Fibroblast of skin of back (primary cell): ENCODE results near the gene GOLIM4.
A peak's percentile ranks its signal among the peaks of the same experiment; 100 is the strongest.

Experiments used
- DNase-seq: peaks from one replicate; pipeline ENCODE4 v3.0.0-alpha.2; 2013

The GOLIM4 gene

DNA sequence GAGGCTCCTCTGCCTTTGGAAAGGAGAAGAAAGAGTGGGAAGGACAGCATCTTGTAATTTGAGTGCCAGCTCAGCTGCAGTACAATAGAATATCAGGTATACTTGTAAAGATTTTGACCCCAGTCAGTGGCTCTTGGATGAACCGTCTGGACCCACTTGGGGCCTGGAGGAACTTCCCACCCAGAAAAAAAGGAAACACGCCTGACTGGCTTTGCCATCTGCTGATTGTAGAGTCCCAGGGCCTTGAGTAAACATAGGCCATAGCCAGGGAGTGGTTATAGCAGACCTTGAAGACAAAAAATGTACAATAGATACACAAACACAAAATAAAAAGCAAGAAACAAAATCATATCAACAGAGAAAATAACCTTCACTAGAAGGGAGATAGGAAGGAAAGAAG lies 112.1 kb downstream of the GOLIM4 start:
- no peak for DNase-seq

DNA sequence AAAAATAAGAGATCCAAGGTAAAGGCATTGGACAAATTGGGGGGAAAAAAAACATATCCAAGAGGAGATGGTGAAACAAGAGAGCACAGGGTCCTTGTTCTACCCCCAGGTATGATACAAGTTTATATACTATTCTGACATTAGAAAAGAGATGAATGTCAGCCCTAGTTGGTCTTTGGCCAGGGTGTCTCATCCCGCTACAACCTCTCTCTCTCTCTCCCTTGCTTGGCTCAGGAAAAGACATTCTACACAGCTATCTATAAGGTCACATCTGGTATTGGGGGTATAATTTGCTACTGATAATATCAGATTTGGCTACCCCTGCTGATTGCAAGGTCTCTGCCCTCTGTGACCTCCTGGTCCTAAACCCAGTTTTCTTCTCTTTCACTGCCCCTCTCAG lies 117.2 kb downstream of the GOLIM4 start:
- DNase-seq = no peak

DNA sequence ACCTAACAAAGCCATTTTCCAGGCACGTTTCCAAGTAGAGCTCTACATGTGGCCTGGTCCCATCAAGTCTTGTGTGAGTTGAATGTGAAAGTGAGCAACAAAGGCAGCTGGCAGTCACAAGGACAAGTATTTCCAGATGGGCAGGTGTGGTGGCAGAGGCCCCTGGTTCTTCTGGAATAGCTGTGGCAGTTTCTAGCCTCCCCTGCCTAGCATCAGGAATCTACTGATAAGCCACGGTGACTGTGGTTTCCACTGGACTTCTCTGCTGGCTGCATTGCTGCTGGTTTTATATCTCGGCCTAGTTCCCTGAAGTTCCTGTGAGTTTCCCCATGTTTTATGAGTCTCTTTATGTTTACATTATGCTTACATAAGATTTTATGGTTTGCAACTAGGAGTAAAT lies 117.7 kb downstream of the GOLIM4 start:
- no peak for DNase-seq

GRCh38 chr3:167976516-167977361 lies 119.0 kb downstream of the GOLIM4 start:
- DNase-seq = peak; percentile 10

- no peak for DNase-seq
Observed at GRCh38 chr3:167973901-167974300, 121.8 kb downstream of the GOLIM4 start.

DNA sequence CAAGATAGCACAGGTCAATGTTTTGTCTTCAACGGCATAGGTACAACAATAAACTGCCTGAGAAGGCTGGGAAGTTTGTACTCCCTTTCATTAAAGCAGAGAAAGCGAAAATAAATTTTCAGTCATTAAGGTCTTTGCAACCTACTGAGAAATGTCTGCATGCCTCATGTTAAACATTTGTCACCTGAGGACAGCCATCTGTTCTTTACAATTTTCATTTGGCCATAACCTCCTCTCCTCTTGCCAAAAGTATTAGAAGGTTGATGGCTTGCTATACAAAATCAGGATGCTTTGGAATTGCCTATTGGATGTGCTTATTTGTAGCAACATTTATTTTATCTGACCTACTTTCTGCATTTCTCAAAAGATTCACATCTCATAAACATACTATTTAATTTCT lies 122.7 kb downstream of the GOLIM4 start:
- no peak for DNase-seq

GRCh38 chr3:167972502-167972901 lies 123.2 kb downstream of the GOLIM4 start:
- DNase-seq = no peak

DNA sequence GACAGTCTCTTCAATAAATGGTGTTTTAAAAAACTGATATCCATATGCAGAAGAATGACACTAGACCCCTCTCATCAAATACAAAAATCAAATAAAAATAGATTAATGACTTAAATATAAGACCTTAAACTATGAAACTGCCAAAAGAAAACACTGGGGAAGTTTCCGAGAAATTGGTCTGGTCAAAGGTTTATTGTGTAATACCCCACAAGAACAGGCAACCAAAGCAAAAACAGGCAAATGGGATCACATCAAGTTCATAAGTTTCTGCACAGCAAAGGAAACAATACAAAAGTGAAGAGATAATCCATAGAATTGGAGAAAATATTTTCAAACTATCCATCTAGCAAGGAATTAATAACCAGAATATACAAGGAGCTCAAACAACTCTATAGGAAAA lies 126.2 kb downstream of the GOLIM4 start:
- DNase-seq = no peak

DNA sequence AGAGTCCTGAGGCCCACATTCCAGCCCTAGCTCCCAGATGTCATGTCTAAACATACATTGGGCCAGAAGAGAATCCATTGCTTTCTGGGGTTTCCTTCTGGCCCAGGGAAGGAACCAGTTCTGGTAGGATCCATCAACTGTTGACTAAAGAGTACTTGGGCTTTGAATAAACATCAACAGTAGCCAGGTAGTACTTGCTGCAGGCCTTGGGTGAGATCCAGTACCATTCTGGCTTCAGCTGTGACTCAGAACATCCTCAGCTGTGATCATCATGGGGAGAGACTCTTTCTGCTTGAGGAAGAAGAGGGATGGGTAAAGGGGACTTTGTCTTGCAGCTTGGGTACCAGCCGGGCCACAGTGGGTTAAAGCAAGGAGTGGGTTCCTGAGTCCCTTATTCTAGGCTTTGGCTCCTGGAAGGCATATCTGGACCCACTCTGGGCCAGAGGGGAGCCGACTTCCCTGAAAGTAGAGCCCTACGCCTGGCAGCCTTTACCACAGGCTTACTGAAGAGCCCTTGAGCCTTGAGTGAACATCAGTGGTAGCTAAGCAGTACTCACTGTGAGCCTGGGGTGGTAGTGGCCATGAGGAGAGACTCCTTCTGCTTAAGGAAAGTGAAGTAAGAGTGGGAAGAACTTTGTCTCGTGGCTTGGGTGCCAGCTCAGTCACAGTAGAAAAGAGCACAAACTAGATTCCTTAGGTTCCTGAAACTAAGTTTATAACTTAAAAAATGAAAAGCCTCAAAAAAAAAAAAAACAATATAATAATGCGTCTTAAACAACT lies 128.3 kb downstream of the GOLIM4 start:
- DNase-seq = no peak
